ENCODE measurements around the gene YWHAH. TPM values are rescaled to one million over a fixed set of nuclear protein-coding genes. Genes with fewer than 3 reads are reported as not detected.

Gene YWHAH
- total RNA-seq (2021; fragmentation: NEBNext Ultra II Directional; extraction: Animal tissue kit (Norgen Biotek cat#: 25700)) = 247 and 248 TPM in 2 replicates
- 118 and 146 TPM in 2 replicates for polyA plus RNA-seq (2011; rRNA removed)
- polyA plus RNA-seq (2011; cell fraction: cytosol; rRNA removed) = 153 TPM
- 79.3 TPM for polyA plus RNA-seq (2011; cell fraction: nucleus; rRNA removed)
- 196 to 243 TPM (median 207 TPM) in 4 replicates for polyA plus RNA-seq (2012, experiment 1 of 2)
- polyA plus RNA-seq (2012, experiment 2 of 2) = 105 TPM
- 137 TPM for polyA plus RNA-seq (2013, experiment 1 of 2)
- polyA plus RNA-seq (2013, experiment 2 of 2) = 144 TPM
- polyA minus RNA-seq (2011; rRNA and poly(A)+ RNA removed) = 70.2 and 81.8 TPM in 2 replicates
- 59.7 TPM for polyA minus RNA-seq (2011; cell fraction: cytosol; rRNA and poly(A)+ RNA removed)
- polyA minus RNA-seq (2011; cell fraction: nucleus; rRNA and poly(A)+ RNA removed) = 41.3 TPM
- long read RNA-seq, experiment 1, transcript YWHAH-201 (2 exons, 1,825 nt) = major isoform, 167 of 334 reads
- long read RNA-seq, experiment 1, partial matches to known transcripts = 164 of 334 reads
- long read RNA-seq, experiment 1, other reads (novel, unspliced or antisense) = 3 of 334 reads
- long read RNA-seq, experiment 2, partial matches to known transcripts = 0 of 7 reads
- long read RNA-seq, experiment 2, other reads (novel, unspliced or antisense) = 1 of 7 reads

DNA sequence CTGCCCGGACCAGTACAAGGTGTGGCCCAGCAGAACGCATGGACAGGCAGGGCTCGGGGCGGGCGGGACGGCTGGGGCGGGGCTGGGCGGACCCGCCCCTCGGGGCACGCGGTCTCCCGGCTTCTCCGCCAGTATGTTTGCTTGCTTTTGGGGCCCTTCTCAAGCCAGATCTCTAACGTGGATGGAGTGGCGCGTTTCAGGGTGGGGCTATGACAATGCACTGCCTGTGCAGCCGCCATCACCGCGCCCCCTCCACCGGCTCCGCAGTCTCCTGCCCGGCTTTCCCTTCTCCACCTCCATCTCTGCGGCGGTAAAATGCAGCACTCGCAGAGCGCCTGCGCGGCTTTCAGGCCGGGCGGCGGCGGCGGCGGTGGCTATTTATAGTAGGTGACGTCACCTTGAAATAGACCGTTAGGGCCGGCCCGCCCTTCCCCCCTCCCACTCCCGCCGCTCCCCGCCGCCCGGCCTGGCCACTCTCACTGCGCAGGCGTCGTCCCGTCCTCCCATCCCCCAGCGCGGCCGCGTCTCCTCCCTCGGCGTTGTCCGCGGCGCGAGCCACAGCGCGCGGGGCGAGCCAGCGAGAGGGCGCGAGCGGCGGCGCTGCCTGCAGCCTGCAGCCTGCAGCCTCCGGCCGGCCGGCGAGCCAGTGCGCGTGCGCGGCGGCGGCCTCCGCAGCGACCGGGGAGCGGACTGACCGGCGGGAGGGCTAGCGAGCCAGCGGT, at the start of gene YWHAH:
TSS of gene YWHAH (plus strand) at position 558 of the 722 bp plus-strand sequence. CDS start 199 bp downstream, outside the sequence.
- peaks cover 20 to 43% of the 10 kb centered on the region in 2 experiments for H3K79me2 ChIP-seq (ENCODE audit: control insufficient read depth in 1 of 2, insufficient read depth in 2 of 2, low read length in 2 of 2)
- peak within 1 kb of the TSS; percentile 88 for H2BK120ac ChIP-seq (replicated peaks; ENCODE audit: low read depth, low read length)
- no peak within 1 kb of the TSS for H3K23ac ChIP-seq (ENCODE audit: insufficient read length)
- H3K23me2 ChIP-seq (ENCODE audit: low read depth, low read length) = peaks cover 9% of the 10 kb centered on the region; the same call in 1 of the 2 replicates
- H3K14ac ChIP-seq (ENCODE audit: insufficient read length) = peak within 1 kb of the TSS; percentile 37
- H2AK5ac ChIP-seq (ENCODE audit: low read depth, low read length) = 0 out of 2 replicates have a peak within 1 kb of the TSS, but pooled peaks have one; percentile 25
- peak within 1 kb of the TSS; percentile 81; the same call in 1 of the 2 replicates for H2AFZ ChIP-seq (ENCODE audit: low read length)
- peak within 1 kb of the TSS; percentile 80 to 92 (median 85) for H3K4me3 ChIP-seq (ENCODE audit: extremely low read depth in 1 of 4, insufficient read depth in 2 of 4, low read depth in 3 of 4, low read length in 4 of 4)
- peaks cover 6 to 10% of the 10 kb centered on the region in 2 experiments for H4K20me1 ChIP-seq (replicated peaks in 1 of 2; ENCODE audit: control insufficient read depth in 1 of 2, insufficient read depth in 2 of 2, low read length in 2 of 2)
- peak within 1 kb of the TSS; percentile 91 for H3K27ac ChIP-seq (ENCODE audit: low read depth, low read length)
- H2BK20ac ChIP-seq (ENCODE audit: low read length) = peak within 1 kb of the TSS; percentile 72; the same call in 1 of the 2 replicates
- H3K9ac ChIP-seq (replicated peaks in 1 of 4; ENCODE audit: extremely low read depth in 1 of 4, low read depth in 3 of 4, low read length in 3 of 4) = peak within 1 kb of the TSS; percentile 94 to 100 (median 97)
- peak within 1 kb of the TSS; percentile 99 for H2BK15ac ChIP-seq (ENCODE audit: low read length)
- H3K9me3 ChIP-seq (ENCODE audit: insufficient read depth in 2 of 2, low read depth in 1 of 2, low read length in 1 of 2) = no peaks in the 10 kb centered on the region
- ChIA-PET POLR2A (ENCODE audit: partially characterized antibody) (interaction anchor here (0.6 to 3.5 kb wide), 12 partner anchors 8 to 191 kb away, joined by 3 to 39 read pairs (median 4); no protein-coding TSS in a partner anchor), CTCF (ENCODE audit: partially characterized antibody) (interaction anchor here (1.2 to 2.2 kb wide), 3 partner anchors 17 to 264 kb away, joined by 3 to 5 read pairs (median 4); no protein-coding TSS in a partner anchor)
- peaks cover 2 to 14% (median 11%) of the 10 kb centered on the region in 4 experiments; a peak in 6 of 7 replicates for H3K4me1 ChIP-seq (replicated peaks in 1 of 4; ENCODE audit: control insufficient read depth in 3 of 4, insufficient read depth in 4 of 4, low read length in 3 of 4)
- peak within 1 kb of the TSS; percentile 92 for H4K5ac ChIP-seq (ENCODE audit: insufficient read length, low read depth, low read length)
- 0% methylated on average over 39 of the region's 86 CpGs; no CpG with 5 or more reads in 1 of the 2 experiments for WGBS, 2 experiments (ENCODE audit: extremely low coverage in 1 of 2, insufficient coverage in 1 of 2, insufficient read length in 1 of 2, insufficient replicate concordance in 2 of 2, low coverage in 1 of 2, low lambda C conversion rate in 2 of 2, missing lambda C conversion rate in 1 of 2)
- peak within 1 kb of the TSS; percentile 95 for H2BK5ac ChIP-seq (ENCODE audit: low read depth, low read length)
- 0 out of 2 replicates have a peak within 1 kb of the TSS, but pooled peaks have one; percentile 89 for H2BK12ac ChIP-seq (ENCODE audit: low read depth, low read length)
- peak; percentile 84 to 95 for DNase-seq (ENCODE audit: low read depth in 1 of 2, low spot score in 2 of 2)
- H3K4ac ChIP-seq (replicated peaks; ENCODE audit: insufficient read length, low read depth, low read length) = peak within 1 kb of the TSS; percentile 59
- H4K8ac ChIP-seq (ENCODE audit: extremely low read depth, insufficient read depth, low read length) = peak within 1 kb of the TSS; percentile 97
- peak within 1 kb of the TSS; percentile 78 for H3K56ac ChIP-seq (replicated peaks; ENCODE audit: insufficient read length, low read depth, low read length)
- H3K18ac ChIP-seq (ENCODE audit: extremely low read depth, low read length) = peak within 1 kb of the TSS; percentile 98
- peaks cover 0 to 21% (median 6%) of the 10 kb centered on the region in 4 experiments; a peak in 2 of 8 replicates for H3K36me3 ChIP-seq (ENCODE audit: control insufficient read depth in 2 of 4, insufficient read depth in 4 of 4, low read length in 3 of 4)
- peak within 1 kb of the TSS; percentile 87 for H4K91ac ChIP-seq (replicated peaks; ENCODE audit: insufficient read length, low read length)
- H3K27me3 ChIP-seq (replicated peaks in 1 of 4; ENCODE audit: control insufficient read depth in 3 of 4, extremely low read depth in 1 of 4, insufficient read depth in 3 of 4, low read length in 3 of 4) = no peaks in the 10 kb centered on the region
- peaks cover 6% of the 10 kb centered on the region for H3K79me1 ChIP-seq (ENCODE audit: low read depth, low read length)
- H3K4me2 ChIP-seq (ENCODE audit: insufficient read depth in 1 of 2, low read depth in 2 of 2, low read length in 2 of 2) = peak within 1 kb of the TSS; percentile 95 to 98
- FAIRE-seq = no peak
- no peak for TF ChIP-seq SIX5 (IDR thresholded peaks at IDR 0.05; ENCODE audit: low read depth, low read length)
- peak; percentile 94; the same call in 1 of the 2 replicates for TF ChIP-seq PHF8 (conservative IDR thresholded peaks at IDR 0.05; ENCODE audit: low read depth, low read length)
- TF ChIP-seq EZH2 (IDR thresholded peaks at IDR 0.05; ENCODE audit: low read depth, low read length, severe bottlenecking) = no peak
- peak; percentile 64 for TF ChIP-seq CREB1 (IDR thresholded peaks at IDR 0.05)
- TF ChIP-seq TBP (IDR thresholded peaks at IDR 0.05; ENCODE audit: low read depth, low read length) = peak; percentile 76; the same call in 1 of the 2 replicates
- TF ChIP-seq CBX8 (IDR thresholded peaks at IDR 0.05; ENCODE audit: borderline replicate concordance, low read depth, low read length) = no peak
- TF ChIP-seq GABPA (IDR thresholded peaks at IDR 0.05; ENCODE audit: borderline replicate concordance, insufficient read depth, low read length) = no peak
- peak; percentile 90 for TF ChIP-seq JUND (IDR thresholded peaks at IDR 0.05; ENCODE audit: low read length)

All from H1 (cell line).